Amygdala (tissue), 56 donors: ENCODE measurements around the gene SLC6A20.

Experiments
- DNase-seq, 56 donors: peaks; one replicate each; lab custom pipeline; 2025; lab: John Stamatoyannopoulos, UW

SLC6A20 gene

GRCh38 chr3:45795882-45796765 lies at the start of gene SLC6A20:
Gene SLC6A20, minus strand, starts transcription at chr3:45796536. Its CDS starts 117 bp downstream, at chr3:45796419.
- no peak for DNase-seq

GRCh38 chr3:45844616-45845015 lies 48.3 kb upstream of the SLC6A20 start:
- no peak for DNase-seq

- DNase-seq: no peak
These were observed 46.7 kb upstream of the SLC6A20 start for GRCh38 chr3:45842851-45843625.

GRCh38 chr3:45841757-45842491 lies 45.6 kb upstream of the SLC6A20 start, which contains the start of gene LZTFL1:
Gene LZTFL1, minus strand, starts transcription at chr3:45842119. Its CDS starts 128 bp downstream, at chr3:45841991.
- peak; percentile 36 to 95 (median 86) for DNase-seq

- DNase-seq: peak in 2 of 56 donors; percentile 10 to 31
These were observed 45.1 kb upstream of the SLC6A20 start for GRCh38 chr3:45841420-45841756.

- no peak for DNase-seq
These were observed 42.1 kb upstream of the SLC6A20 start for GRCh38 chr3:45838466-45838865.

- no peak for DNase-seq
These were observed 36.4 kb upstream of the SLC6A20 start for GRCh38 chr3:45832699-45833098.

GRCh38 chr3:45830121-45830520 lies 33.8 kb upstream of the SLC6A20 start:
- no peak for DNase-seq

- DNase-seq: no peak
These were observed 30.6 kb upstream of the SLC6A20 start for GRCh38 chr3:45826908-45827307.

- DNase-seq: no peak
These were observed 30.0 kb upstream of the SLC6A20 start for GRCh38 chr3:45826321-45826720.

- DNase-seq: no peak
These were observed 24.8 kb upstream of the SLC6A20 start for GRCh38 chr3:45821127-45821526.

- DNase-seq: no peak
These were observed 23.2 kb upstream of the SLC6A20 start for GRCh38 chr3:45819543-45819942.

- no peak for DNase-seq
These were observed 21.6 kb upstream of the SLC6A20 start for GRCh38 chr3:45817831-45818522.

- no peak for DNase-seq
These were observed 20.2 kb upstream of the SLC6A20 start for GRCh38 chr3:45816544-45816943.

- no peak for DNase-seq
These were observed 18.0 kb upstream of the SLC6A20 start for GRCh38 chr3:45814322-45814721.

- DNase-seq: no peak
These were observed 11.6 kb upstream of the SLC6A20 start for GRCh38 chr3:45807681-45808540.

- DNase-seq: peak in 1 of 56 donors; percentile 6
These were observed 10.8 kb upstream of the SLC6A20 start for GRCh38 chr3:45807133-45807532.

GRCh38 chr3:45806072-45806471 lies 9.7 kb upstream of the SLC6A20 start:
- DNase-seq: no peak

- DNase-seq: peak in 2 of 56 donors; percentile 10 to 19
These were observed 7.1 kb upstream of the SLC6A20 start for GRCh38 chr3:45803252-45803935.
